SK-N-SH treated with all-trans-retinoic acid at 6 μM for 48 hours (cell line): Measurements from ENCODE around the gene DLL1.

ENCODE experiments used
- ATAC-seq: fragments of 200-7000 bp; cut with Tn5 transposase; 3 replicates; pipeline ENCODE4 v1.9.1; 2020; ENCODE audit warnings: mild to moderate bottlenecking, moderate library complexity
- ARNTL ChIP-seq: fragments of 450-650 bp; formaldehyde crosslinking; IDR thresholded peaks from 2 replicates; pipeline ENCODE4 v1.5.0; 2020; ENCODE audit warnings: low read depth, mild to moderate bottlenecking, moderate library complexity, borderline replicate concordance
- BACH2 ChIP-seq: fragments of 250-450 bp; sonication (Bioruptor Pico); IDR thresholded peaks from 2 replicates; pipeline ENCODE4 v1.9.0; 2021; ENCODE audit warnings: mild to moderate bottlenecking, borderline replicate concordance
- CSDC2 ChIP-seq: fragments of 250-450 bp; sonication (Bioruptor Pico); IDR thresholded peaks from 2 replicates; pipeline ENCODE4 v1.5.0; 2020; ENCODE audit warnings: mild to moderate bottlenecking, moderate library complexity
- ESRRG ChIP-seq: fragments of 250-450 bp; sonication (Bioruptor Pico); IDR thresholded peaks from 2 replicates; pipeline ENCODE4 v1.6.1; 2021; ENCODE audit warnings: mild to moderate bottlenecking
- GLIS3 ChIP-seq: fragments of 250-450 bp; sonication (Bioruptor Pico); IDR thresholded peaks from 2 replicates; pipeline ENCODE4 v1.5.0; 2020; ENCODE audit warnings: mild to moderate bottlenecking, moderate library complexity
- ISL1 ChIP-seq: fragments of 250-450 bp; sonication (Bioruptor Pico); IDR thresholded peaks from 2 replicates; pipeline ENCODE4 v2.1.2; 2022; ENCODE audit warnings: mild to moderate bottlenecking, moderate library complexity
- OSR1 ChIP-seq: fragments of 250-450 bp; sonication (Bioruptor Pico); IDR thresholded peaks from 2 replicates; pipeline ENCODE4 v1.8.0; 2022; ENCODE audit warnings: moderate library complexity, mild to moderate bottlenecking, inconsistent platforms
- PPARA ChIP-seq: fragments of 250-450 bp; sonication (Bioruptor Pico); IDR thresholded peaks from 2 replicates; pipeline ENCODE4 v1.5.0; 2020; ENCODE audit warnings: mild to moderate bottlenecking, borderline replicate concordance
- RARB ChIP-seq: fragments of 250-450 bp; sonication (Bioruptor Pico); IDR thresholded peaks from 2 replicates; pipeline ENCODE4 v1.8.0; 2021; ENCODE audit warnings: mild to moderate bottlenecking, moderate library complexity
- SNAI2 ChIP-seq: fragments of 250-450 bp; sonication (Bioruptor Pico); IDR thresholded peaks from 2 replicates; pipeline ENCODE4 v1.5.0; 2020; ENCODE audit warnings: mild to moderate bottlenecking, moderate library complexity
- TCF4 ChIP-seq: fragments of 250-450 bp; sonication (Bioruptor Pico); IDR thresholded peaks from 2 replicates; pipeline ENCODE4 v1.8.0; 2021; ENCODE audit warnings: mild to moderate bottlenecking, moderate library complexity, borderline replicate concordance
- TOX ChIP-seq: fragments of 250-450 bp; sonication (Bioruptor Pico); IDR thresholded peaks from 2 replicates; pipeline ENCODE4 v1.8.0; 2021; ENCODE audit warnings: mild to moderate bottlenecking, moderate library complexity, borderline replicate concordance
- ZC3H10 ChIP-seq: fragments of 250-450 bp; sonication (Bioruptor Pico); IDR thresholded peaks from 2 replicates; pipeline ENCODE4 v1.5.1; 2021; ENCODE audit warnings: mild to moderate bottlenecking, moderate library complexity
- ZFP3 ChIP-seq: fragments of 250-450 bp; sonication (Bioruptor Pico); IDR thresholded peaks from 2 replicates; pipeline ENCODE4 v1.5.0; 2020; ENCODE audit warnings: mild to moderate bottlenecking, moderate library complexity
- ZFP30 ChIP-seq: fragments of 450-650 bp; formaldehyde crosslinking; IDR thresholded peaks from 2 replicates; pipeline ENCODE4 v1.5.0; 2022; ENCODE audit warnings: mild to moderate bottlenecking, moderate library complexity
- ZNF565 ChIP-seq: fragments of 450-650 bp; formaldehyde crosslinking; conservative IDR thresholded peaks from 2 replicates; pipeline ENCODE4 v1.5.0; 2020; ENCODE audit warnings: low read depth, mild to moderate bottlenecking, moderate library complexity
- ZNF70 ChIP-seq: fragments of 450-650 bp; formaldehyde crosslinking; IDR thresholded peaks from 2 replicates; pipeline ENCODE4 v1.5.0; 2020; ENCODE audit warnings: mild to moderate bottlenecking, moderate library complexity
- TF ChIP-seq, protein P1 (sequence below): fragments of 250-450 bp; sonication (Bioruptor Pico); IDR thresholded peaks from 2 replicates; pipeline ENCODE4 v1.8.0; 2020; ENCODE audit warnings: mild to moderate bottlenecking, moderate library complexity, borderline replicate concordance
- TF ChIP-seq, protein P2 (sequence below): fragments of 250-450 bp; sonication (Bioruptor Pico); IDR thresholded peaks from 2 replicates; pipeline ENCODE4 v1.5.1; 2021; ENCODE audit warnings: mild to moderate bottlenecking, moderate library complexity
- TF ChIP-seq, protein P3 (sequence below): fragments of 250-450 bp; sonication (Bioruptor Pico); IDR thresholded peaks from 2 replicates; pipeline ENCODE4 v1.5.1; 2020; ENCODE audit warnings: low read depth, mild to moderate bottlenecking, moderate library complexity
- TF ChIP-seq, protein P4 (sequence below): fragments of 250-450 bp; sonication (Bioruptor Pico); IDR thresholded peaks from 2 replicates; pipeline ENCODE4 v1.8.0; 2021; ENCODE audit warnings: low read depth, mild to moderate bottlenecking, moderate library complexity, borderline replicate concordance
- TF ChIP-seq, protein P5 (sequence below): fragments of 250-450 bp; sonication (Bioruptor Pico); IDR thresholded peaks from 2 replicates; pipeline ENCODE4 v1.5.0; 2020; ENCODE audit warnings: mild to moderate bottlenecking, moderate library complexity

DLL1 gene

DNA sequence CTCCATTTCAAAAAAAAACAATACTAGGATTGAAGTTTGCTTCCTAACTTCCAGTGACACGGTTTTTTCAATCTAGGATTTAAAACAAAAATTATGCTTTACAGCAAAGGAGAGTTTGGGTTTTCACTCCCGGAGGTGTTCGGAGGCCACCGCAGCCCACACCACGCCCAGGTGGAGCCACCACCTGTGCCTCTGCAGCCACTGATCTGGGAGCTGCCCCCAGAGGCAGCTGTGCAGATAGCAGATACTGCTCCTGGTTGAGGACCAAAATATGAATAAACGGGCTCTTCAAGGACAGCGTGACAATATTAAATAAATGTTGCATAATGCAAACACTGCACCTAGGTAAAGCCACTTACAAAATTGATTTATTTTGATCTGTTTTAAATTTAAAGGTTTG, 30.2 kb downstream of the DLL1 start:
- ATAC-seq = no peak

DNA sequence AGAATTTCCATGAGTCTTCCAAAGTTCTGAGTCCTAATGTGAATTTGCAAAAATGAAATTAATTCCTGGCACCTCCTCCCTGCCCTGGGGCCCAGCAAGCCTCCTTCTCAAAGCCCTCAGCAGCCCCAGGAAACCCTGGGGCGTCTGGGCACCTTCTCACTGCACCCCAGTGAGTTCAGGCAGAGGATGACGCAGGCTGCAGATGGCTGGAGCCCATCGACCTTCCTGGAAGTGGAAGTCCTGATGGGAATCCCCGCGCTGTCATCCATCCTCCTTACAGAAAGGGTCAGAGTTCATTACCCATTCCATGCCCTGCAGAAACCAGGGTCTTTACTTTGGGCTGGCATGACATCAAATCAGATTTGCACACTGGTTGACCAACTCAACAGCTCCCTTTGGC, 31.6 kb downstream of the DLL1 start:
- TF ChIP-seq, protein P1, sequence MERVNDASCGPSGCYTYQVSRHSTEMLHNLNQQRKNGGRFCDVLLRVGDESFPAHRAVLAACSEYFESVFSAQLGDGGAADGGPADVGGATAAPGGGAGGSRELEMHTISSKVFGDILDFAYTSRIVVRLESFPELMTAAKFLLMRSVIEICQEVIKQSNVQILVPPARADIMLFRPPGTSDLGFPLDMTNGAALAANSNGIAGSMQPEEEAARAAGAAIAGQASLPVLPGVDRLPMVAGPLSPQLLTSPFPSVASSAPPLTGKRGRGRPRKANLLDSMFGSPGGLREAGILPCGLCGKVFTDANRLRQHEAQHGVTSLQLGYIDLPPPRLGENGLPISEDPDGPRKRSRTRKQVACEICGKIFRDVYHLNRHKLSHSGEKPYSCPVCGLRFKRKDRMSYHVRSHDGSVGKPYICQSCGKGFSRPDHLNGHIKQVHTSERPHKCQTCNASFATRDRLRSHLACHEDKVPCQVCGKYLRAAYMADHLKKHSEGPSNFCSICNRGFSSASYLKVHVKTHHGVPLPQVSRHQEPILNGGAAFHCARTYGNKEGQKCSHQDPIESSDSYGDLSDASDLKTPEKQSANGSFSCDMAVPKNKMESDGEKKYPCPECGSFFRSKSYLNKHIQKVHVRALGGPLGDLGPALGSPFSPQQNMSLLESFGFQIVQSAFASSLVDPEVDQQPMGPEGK = no peak
- TF ChIP-seq OSR1 (CRISPR knock-in tag) = no peak
- TF ChIP-seq CSDC2 = no peak
- no peak for TF ChIP-seq ESRRG
- no peak for TF ChIP-seq TCF4 (CRISPR knock-in tag)
- TF ChIP-seq TOX = no peak
- TF ChIP-seq ISL1 (CRISPR knock-in tag) = no peak
- no peak for TF ChIP-seq PPARA (CRISPR knock-in tag)
- TF ChIP-seq, protein P2, sequence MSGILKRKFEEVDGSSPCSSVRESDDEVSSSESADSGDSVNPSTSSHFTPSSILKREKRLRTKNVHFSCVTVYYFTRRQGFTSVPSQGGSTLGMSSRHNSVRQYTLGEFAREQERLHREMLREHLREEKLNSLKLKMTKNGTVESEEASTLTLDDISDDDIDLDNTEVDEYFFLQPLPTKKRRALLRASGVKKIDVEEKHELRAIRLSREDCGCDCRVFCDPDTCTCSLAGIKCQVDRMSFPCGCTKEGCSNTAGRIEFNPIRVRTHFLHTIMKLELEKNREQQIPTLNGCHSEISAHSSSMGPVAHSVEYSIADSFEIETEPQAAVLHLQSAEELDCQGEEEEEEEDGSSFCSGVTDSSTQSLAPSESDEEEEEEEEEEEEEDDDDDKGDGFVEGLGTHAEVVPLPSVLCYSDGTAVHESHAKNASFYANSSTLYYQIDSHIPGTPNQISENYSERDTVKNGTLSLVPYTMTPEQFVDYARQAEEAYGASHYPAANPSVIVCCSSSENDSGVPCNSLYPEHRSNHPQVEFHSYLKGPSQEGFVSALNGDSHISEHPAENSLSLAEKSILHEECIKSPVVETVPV (CRISPR knock-in tag) = no peak
- TF ChIP-seq ZC3H10 (CRISPR knock-in tag) = no peak
- TF ChIP-seq, protein P3, sequence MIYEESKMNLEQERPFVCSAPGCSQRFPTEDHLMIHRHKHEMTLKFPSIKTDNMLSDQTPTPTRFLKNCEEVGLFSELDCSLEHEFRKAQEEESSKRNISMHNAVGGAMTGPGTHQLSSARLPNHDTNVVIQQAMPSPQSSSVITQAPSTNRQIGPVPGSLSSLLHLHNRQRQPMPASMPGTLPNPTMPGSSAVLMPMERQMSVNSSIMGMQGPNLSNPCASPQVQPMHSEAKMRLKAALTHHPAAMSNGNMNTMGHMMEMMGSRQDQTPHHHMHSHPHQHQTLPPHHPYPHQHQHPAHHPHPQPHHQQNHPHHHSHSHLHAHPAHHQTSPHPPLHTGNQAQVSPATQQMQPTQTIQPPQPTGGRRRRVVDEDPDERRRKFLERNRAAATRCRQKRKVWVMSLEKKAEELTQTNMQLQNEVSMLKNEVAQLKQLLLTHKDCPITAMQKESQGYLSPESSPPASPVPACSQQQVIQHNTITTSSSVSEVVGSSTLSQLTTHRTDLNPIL (CRISPR knock-in tag) = no peak
- TF ChIP-seq ZFP3 = no peak
- no peak for TF ChIP-seq GLIS3
- TF ChIP-seq, protein P4, sequence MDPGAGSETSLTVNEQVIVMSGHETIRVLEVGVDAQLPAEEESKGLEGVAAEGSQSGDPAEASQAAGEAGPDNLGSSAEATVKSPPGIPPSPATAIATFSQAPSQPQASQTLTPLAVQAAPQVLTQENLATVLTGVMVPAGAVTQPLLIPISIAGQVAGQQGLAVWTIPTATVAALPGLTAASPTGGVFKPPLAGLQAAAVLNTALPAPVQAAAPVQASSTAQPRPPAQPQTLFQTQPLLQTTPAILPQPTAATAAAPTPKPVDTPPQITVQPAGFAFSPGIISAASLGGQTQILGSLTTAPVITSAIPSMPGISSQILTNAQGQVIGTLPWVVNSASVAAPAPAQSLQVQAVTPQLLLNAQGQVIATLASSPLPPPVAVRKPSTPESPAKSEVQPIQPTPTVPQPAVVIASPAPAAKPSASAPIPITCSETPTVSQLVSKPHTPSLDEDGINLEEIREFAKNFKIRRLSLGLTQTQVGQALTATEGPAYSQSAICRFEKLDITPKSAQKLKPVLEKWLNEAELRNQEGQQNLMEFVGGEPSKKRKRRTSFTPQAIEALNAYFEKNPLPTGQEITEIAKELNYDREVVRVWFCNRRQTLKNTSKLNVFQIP (CRISPR knock-in tag) = no peak
- TF ChIP-seq, protein P5, sequence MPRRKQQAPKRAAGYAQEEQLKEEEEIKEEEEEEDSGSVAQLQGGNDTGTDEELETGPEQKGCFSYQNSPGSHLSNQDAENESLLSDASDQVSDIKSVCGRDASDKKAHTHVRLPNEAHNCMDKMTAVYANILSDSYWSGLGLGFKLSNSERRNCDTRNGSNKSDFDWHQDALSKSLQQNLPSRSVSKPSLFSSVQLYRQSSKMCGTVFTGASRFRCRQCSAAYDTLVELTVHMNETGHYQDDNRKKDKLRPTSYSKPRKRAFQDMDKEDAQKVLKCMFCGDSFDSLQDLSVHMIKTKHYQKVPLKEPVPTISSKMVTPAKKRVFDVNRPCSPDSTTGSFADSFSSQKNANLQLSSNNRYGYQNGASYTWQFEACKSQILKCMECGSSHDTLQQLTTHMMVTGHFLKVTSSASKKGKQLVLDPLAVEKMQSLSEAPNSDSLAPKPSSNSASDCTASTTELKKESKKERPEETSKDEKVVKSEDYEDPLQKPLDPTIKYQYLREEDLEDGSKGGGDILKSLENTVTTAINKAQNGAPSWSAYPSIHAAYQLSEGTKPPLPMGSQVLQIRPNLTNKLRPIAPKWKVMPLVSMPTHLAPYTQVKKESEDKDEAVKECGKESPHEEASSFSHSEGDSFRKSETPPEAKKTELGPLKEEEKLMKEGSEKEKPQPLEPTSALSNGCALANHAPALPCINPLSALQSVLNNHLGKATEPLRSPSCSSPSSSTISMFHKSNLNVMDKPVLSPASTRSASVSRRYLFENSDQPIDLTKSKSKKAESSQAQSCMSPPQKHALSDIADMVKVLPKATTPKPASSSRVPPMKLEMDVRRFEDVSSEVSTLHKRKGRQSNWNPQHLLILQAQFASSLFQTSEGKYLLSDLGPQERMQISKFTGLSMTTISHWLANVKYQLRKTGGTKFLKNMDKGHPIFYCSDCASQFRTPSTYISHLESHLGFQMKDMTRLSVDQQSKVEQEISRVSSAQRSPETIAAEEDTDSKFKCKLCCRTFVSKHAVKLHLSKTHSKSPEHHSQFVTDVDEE = no peak
- TF ChIP-seq ARNTL (CRISPR knock-in tag) = no peak
- TF ChIP-seq ZNF70 (CRISPR knock-in tag) = no peak
- TF ChIP-seq BACH2 (CRISPR knock-in tag) = no peak
- no peak for TF ChIP-seq SNAI2
- TF ChIP-seq ZFP30 (CRISPR knock-in tag) = no peak
- ATAC-seq = no peak

More for the DNA sequence above, 30.2 kb downstream of the DLL1 start:
- no peak for TF ChIP-seq ISL1 (CRISPR knock-in tag)
- no peak for TF ChIP-seq ZNF70 (CRISPR knock-in tag)
- no peak for TF ChIP-seq PPARA (CRISPR knock-in tag)
- no peak for TF ChIP-seq SNAI2
- no peak for TF ChIP-seq GLIS3
- TF ChIP-seq ZNF565 (CRISPR knock-in tag) = no peak
- no peak for TF ChIP-seq RARB (CRISPR knock-in tag)
- no peak for TF ChIP-seq ZC3H10 (CRISPR knock-in tag)

DNA sequence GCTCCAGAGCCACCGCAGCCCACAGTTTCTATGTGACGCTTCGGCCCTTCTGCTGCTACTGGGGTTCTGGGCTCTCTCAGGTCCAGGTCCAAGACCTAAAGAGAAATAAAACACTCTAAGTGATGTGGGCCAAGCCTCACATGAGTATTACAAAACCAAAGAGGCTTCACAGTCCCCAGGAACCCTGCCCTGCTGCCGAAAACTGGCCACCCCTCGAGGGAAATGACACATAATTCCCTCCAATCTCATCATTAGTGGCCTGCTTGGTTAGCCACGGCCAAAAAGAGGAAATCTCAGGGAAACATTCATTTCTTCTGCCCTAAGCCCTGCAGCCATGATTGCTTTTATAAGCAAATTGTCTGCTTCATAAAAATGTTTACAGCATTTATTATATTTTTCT, 32.5 kb downstream of the DLL1 start:
- no peak for ATAC-seq
- no peak for TF ChIP-seq TCF4 (CRISPR knock-in tag)
- TF ChIP-seq OSR1 (CRISPR knock-in tag) = no peak
- TF ChIP-seq ZC3H10 (CRISPR knock-in tag) = no peak
- no peak for TF ChIP-seq RARB (CRISPR knock-in tag)
- TF ChIP-seq, protein P1 = no peak
- no peak for TF ChIP-seq ZFP3
